Activated T-helper 1 cell treated with anti-CD3 and anti-CD28 coated beads, Interleukin-2, amount 50 U/mL, for 16 hours (primary cell): ENCODE results near the gene EXOSC7.

Source experiments
- DNase-seq, 2 donors: peaks; one replicate each; pipeline ENCODE4 v3.0.0-alpha.2; 2020; ENCODE audit warnings: low read depth in 1 of 2, low spot score in 1 of 2

Gene EXOSC7

GRCh38 chr3:44992555-44993470 lies 16.8 kb downstream of the EXOSC7 start:
- DNase-seq: no peak

- DNase-seq: no peak
These were observed 17.6 kb downstream of the EXOSC7 start for GRCh38 chr3:44993471-44994205.

- DNase-seq: no peak
These were observed 19.2 kb downstream of the EXOSC7 start for GRCh38 chr3:44995142-44995770.

- no peak for DNase-seq
These were observed 20.5 kb downstream of the EXOSC7 start for GRCh38 chr3:44996556-44996969.

GRCh38 chr3:44999782-45000181 lies 23.7 kb downstream of the EXOSC7 start:
- DNase-seq: no peak

- no peak for DNase-seq
These were observed 24.8 kb downstream of the EXOSC7 start for GRCh38 chr3:45000823-45001222.

GRCh38 chr3:45001738-45002137 lies 25.7 kb downstream of the EXOSC7 start:
- DNase-seq: no peak

- DNase-seq: no peak
These were observed 26.2 kb downstream of the EXOSC7 start for GRCh38 chr3:45002139-45002660.

- DNase-seq: no peak
These were observed 26.7 kb downstream of the EXOSC7 start for GRCh38 chr3:45002720-45003119.

- DNase-seq: no peak
These were observed 27.4 kb downstream of the EXOSC7 start for GRCh38 chr3:45003406-45003805.

- DNase-seq: no peak
These were observed 27.8 kb downstream of the EXOSC7 start for GRCh38 chr3:45003859-45004258.

GRCh38 chr3:45007091-45007490 lies 31.0 kb downstream of the EXOSC7 start:
- DNase-seq: no peak

- DNase-seq: no peak
These were observed 32.1 kb downstream of the EXOSC7 start for GRCh38 chr3:45008117-45008516.

GRCh38 chr3:45009868-45010267 lies 33.8 kb downstream of the EXOSC7 start:
- DNase-seq: no peak

GRCh38 chr3:45010811-45011333 lies 34.8 kb downstream of the EXOSC7 start:
- DNase-seq: no peak

GRCh38 chr3:45011756-45012508 lies 35.9 kb downstream of the EXOSC7 start:
- no peak for DNase-seq

GRCh38 chr3:45012577-45012976 lies 36.5 kb downstream of the EXOSC7 start:
- DNase-seq: no peak

- DNase-seq: no peak
These were observed 40.9 kb downstream of the EXOSC7 start for GRCh38 chr3:45016916-45017315.

GRCh38 chr3:45017821-45018220 lies 41.8 kb downstream of the EXOSC7 start:
- DNase-seq: no peak

GRCh38 chr3:45020534-45020933 lies 44.5 kb downstream of the EXOSC7 start:
- DNase-seq: no peak
